Glutamatergic neuron (in vitro differentiated cells): ENCODE results near the gene UFC1. TPM values are rescaled to one million over a fixed set of nuclear protein-coding genes. Genes with fewer than 3 reads are reported as not detected.
A peak's percentile ranks its signal among the peaks of the same experiment; 100 is the strongest.

Experiments used
- DNase-seq: peaks from one replicate; pipeline ENCODE4 v3.0.0; 2022
- H3K27ac Mint-ChIP-seq: one replicate; pipeline ENCODE4 v1.8.0; 2020; ENCODE audit warnings: mild to moderate bottlenecking, mixed read lengths, inconsistent platforms; ENCODE audit not compliant: unreplicated experiment
- H3K27me3 Mint-ChIP-seq: one replicate; pipeline ENCODE4 v1.8.0; 2020; ENCODE audit warnings: mild to moderate bottlenecking, moderate library complexity, mixed read lengths, inconsistent platforms; ENCODE audit not compliant: unreplicated experiment
- H3K36me3 Mint-ChIP-seq: one replicate; pipeline ENCODE4 v1.8.0; 2020; ENCODE audit warnings: mild to moderate bottlenecking, mixed read lengths, inconsistent platforms; ENCODE audit not compliant: unreplicated experiment
- H3K4me1 Mint-ChIP-seq: one replicate; pipeline ENCODE4 v1.8.0; 2020; ENCODE audit warnings: mild to moderate bottlenecking, low read depth, mixed read lengths, inconsistent platforms; ENCODE audit not compliant: unreplicated experiment
- H3K4me3 Mint-ChIP-seq: one replicate; pipeline ENCODE4 v1.8.0; 2020; ENCODE audit warnings: mild to moderate bottlenecking, mixed read lengths, inconsistent platforms; ENCODE audit not compliant: unreplicated experiment
- H3K9me3 Mint-ChIP-seq: one replicate; pipeline ENCODE4 v1.8.0; 2020; ENCODE audit warnings: mild to moderate bottlenecking, moderate library complexity, mixed read lengths, inconsistent platforms; ENCODE audit not compliant: unreplicated experiment
- total RNA-seq: library from RNA; stranded (reverse); fragmentation: NEBNext Ultra II Directional; extraction: Animal tissue kit (Norgen Biotek cat#: 25700); gene quantifications from one replicate; pipeline ENCODE4 v1.2.1, GENCODE V29; 2021; ENCODE audit not compliant: unreplicated experiment
- TF ChIP-seq, protein P1 (sequence below): fragments of 200-600 bp; sonication (generic); IDR thresholded peaks from one replicate; pipeline ENCODE4 v1.5.0; 2021; ENCODE audit not compliant: partially characterized antibody, unreplicated experiment

UFC1 gene
- total RNA-seq, 1 donor from 2014 or later, result 59.2 TPM

DNA sequence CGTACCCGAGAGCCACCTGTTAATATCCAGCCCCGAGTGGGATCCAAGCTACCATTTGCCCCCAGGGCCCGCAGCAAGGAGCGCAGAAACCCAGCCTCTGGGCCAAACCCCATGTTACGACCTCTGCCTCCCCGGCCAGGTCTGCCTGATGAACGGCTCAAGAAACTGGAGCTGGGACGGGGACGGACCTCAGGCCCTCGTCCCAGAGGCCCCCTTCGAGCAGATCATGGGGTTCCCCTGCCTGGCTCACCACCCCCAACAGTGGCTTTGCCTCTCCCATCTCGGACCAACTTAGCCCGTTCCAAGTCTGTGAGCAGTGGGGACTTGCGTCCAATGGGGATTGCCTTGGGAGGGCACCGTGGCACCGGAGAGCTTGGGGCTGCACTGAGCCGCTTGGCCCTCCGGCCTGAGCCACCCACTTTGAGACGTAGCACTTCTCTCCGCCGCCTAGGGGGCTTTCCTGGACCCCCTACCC is 6.9 kb downstream of the UFC1 start:
- Mint-ChIP-seq H3K4me1 (peaks cover 14% of the 10 kb centered on the region), H3K36me3 (no peaks in the 10 kb centered on the region), H3K27ac (no peak overlapping the region), H3K27me3 (peaks cover 8% of the 10 kb centered on the region), H3K4me3 (peak overlapping the region; percentile 91), H3K9me3 (peaks cover 5% of the 10 kb centered on the region)
- TF ChIP-seq, protein P1, sequence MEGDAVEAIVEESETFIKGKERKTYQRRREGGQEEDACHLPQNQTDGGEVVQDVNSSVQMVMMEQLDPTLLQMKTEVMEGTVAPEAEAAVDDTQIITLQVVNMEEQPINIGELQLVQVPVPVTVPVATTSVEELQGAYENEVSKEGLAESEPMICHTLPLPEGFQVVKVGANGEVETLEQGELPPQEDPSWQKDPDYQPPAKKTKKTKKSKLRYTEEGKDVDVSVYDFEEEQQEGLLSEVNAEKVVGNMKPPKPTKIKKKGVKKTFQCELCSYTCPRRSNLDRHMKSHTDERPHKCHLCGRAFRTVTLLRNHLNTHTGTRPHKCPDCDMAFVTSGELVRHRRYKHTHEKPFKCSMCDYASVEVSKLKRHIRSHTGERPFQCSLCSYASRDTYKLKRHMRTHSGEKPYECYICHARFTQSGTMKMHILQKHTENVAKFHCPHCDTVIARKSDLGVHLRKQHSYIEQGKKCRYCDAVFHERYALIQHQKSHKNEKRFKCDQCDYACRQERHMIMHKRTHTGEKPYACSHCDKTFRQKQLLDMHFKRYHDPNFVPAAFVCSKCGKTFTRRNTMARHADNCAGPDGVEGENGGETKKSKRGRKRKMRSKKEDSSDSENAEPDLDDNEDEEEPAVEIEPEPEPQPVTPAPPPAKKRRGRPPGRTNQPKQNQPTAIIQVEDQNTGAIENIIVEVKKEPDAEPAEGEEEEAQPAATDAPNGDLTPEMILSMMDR, result no peak
- DNase-seq, result no peak

DNA sequence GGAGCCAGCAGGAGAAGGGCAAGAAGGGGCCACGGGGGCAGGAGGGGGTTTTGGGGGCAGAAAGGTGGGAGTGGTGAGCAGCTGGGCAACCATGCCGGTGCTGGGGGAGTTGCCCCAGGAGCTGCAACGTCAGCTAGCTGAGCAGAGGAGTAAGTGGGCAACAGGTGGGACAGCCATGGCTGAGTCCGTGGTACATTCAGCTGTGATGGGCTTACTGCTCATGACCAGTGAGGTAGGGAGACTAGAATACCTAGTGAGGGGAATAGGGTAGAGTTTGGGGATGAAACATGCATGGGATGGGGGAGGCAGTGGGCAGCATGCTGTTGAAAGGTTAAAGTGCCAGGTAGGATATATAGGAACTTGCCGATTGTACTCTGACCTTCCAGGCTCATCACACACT is 7.9 kb downstream of the UFC1 start:
- Mint-ChIP-seq H3K27me3 (peaks cover 10% of the 10 kb centered on the region), H3K27ac (no peak overlapping the region), H3K9me3 (peaks cover 6% of the 10 kb centered on the region), H3K4me1 (peaks cover 14% of the 10 kb centered on the region), H3K36me3 (no peaks in the 10 kb centered on the region), H3K4me3 (no peak overlapping the region)
- DNase-seq, result no peak
- TF ChIP-seq, protein P1, result no peak

DNA sequence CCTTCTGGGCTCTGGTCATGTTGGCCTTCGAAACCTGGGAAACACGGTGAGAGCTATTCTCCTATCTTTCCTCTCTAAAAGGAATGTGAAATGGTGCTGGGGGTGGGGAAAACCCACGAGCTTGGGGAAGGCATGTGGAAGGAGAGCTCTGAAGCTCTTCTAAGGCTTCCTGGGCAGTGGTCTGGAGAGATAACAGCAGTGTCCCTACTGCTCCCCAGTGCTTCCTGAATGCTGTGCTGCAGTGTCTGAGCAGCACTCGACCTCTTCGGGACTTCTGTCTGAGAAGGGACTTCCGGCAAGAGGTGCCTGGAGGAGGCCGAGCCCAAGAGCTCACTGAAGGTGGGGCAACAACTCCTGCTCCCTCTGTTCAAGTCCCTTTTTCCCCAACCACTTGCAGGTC is 8.3 kb downstream of the UFC1 start:
- no peak overlapping the region for H3K27ac Mint-ChIP-seq
- peaks cover 9% of the 10 kb centered on the region for H3K9me3 Mint-ChIP-seq
- peaks cover 13% of the 10 kb centered on the region for H3K27me3 Mint-ChIP-seq
- H3K36me3 Mint-ChIP-seq, result no peaks in the 10 kb centered on the region
- H3K4me1 Mint-ChIP-seq, result peaks cover 15% of the 10 kb centered on the region
- no peak for DNase-seq
- peak overlapping the region; percentile 78 for H3K4me3 Mint-ChIP-seq
- TF ChIP-seq, protein P1, result no peak

DNA sequence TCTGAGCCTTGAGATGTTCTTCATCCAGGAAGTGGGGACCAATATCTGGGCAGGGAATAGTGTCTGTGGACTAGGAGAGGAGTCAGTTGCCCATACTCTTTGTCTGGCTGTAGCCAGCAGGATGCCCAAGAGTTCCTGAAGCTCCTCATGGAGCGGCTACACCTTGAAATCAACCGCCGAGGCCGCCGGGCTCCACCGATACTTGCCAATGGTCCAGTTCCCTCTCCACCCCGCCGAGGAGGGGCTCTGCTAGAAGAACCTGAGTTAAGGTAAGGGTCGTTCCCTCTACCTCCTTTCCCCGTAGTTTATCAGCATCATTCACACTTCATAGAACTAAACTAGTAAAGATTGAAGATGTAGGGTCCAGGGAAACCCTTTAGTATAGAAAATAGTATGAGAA is 9.0 kb downstream of the UFC1 start:
- TF ChIP-seq, protein P1, result no peak
- no peak for DNase-seq
- no peak overlapping the region for H3K27ac Mint-ChIP-seq
- peaks cover 13% of the 10 kb centered on the region for H3K27me3 Mint-ChIP-seq
- peak overlapping the region; percentile 6 for H3K4me3 Mint-ChIP-seq
- peaks cover 11% of the 10 kb centered on the region for H3K9me3 Mint-ChIP-seq
- no peaks in the 10 kb centered on the region for H3K36me3 Mint-ChIP-seq
- H3K4me1 Mint-ChIP-seq, result peaks cover 18% of the 10 kb centered on the region

DNA sequence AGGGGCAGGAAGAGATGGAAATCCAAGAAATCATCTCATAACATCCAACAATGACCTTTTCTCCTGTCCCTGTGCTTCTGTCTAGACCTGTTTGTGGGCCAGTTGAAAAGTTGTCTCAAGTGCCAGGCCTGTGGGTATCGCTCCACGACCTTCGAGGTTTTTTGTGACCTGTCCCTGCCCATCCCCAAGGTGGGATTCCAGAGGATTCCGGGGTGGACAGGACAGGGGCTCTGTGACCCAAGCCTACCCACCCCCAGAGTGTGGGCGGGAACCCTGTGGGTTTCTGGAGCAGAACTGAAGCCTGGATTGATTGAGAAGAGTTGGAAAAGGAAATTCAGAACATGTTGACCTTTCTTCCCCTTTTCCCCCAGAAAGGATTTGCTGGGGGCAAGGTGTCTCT is 10.0 kb downstream of the UFC1 start:
- Mint-ChIP-seq H3K4me1 (peaks cover 14% of the 10 kb centered on the region), H3K9me3 (peaks cover 10% of the 10 kb centered on the region), H3K4me3 (no peak overlapping the region), H3K27ac (no peak overlapping the region), H3K27me3 (peaks cover 13% of the 10 kb centered on the region), H3K36me3 (no peaks in the 10 kb centered on the region)
- DNase-seq, result no peak
- TF ChIP-seq, protein P1, result no peak
